LNCAP (cell line): Measurements from ENCODE around the gene ANKS4B.

Experiments
- TF ChIP-seq, protein P1 (sequence below): fragments of 450-650 bp; IDR thresholded peaks from 2 replicates; pipeline ENCODE4 v1.5.1; 2017; ENCODE audit warnings: mild to moderate bottlenecking

ANKS4B gene

DNA sequence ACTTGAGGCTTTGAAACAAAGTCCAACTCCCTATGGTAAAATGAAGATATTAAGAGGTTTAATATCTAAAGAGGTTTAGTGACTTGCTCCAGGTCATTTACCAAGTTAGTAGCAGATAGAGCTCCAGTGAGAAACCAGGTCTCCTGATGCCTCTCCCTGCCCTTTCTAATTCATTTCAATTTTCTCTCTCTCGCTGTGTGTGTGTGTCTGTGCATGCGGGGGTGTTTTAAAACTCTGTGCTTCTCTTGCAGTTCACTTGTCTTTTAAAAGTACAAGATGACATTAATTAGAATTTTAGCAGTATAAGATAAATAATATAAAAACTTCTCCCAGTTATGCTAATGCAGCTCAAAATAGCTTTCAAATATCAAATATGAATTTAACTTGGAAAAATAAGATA lies 13.9 kb upstream of the ANKS4B start:
- TF ChIP-seq, protein P1, sequence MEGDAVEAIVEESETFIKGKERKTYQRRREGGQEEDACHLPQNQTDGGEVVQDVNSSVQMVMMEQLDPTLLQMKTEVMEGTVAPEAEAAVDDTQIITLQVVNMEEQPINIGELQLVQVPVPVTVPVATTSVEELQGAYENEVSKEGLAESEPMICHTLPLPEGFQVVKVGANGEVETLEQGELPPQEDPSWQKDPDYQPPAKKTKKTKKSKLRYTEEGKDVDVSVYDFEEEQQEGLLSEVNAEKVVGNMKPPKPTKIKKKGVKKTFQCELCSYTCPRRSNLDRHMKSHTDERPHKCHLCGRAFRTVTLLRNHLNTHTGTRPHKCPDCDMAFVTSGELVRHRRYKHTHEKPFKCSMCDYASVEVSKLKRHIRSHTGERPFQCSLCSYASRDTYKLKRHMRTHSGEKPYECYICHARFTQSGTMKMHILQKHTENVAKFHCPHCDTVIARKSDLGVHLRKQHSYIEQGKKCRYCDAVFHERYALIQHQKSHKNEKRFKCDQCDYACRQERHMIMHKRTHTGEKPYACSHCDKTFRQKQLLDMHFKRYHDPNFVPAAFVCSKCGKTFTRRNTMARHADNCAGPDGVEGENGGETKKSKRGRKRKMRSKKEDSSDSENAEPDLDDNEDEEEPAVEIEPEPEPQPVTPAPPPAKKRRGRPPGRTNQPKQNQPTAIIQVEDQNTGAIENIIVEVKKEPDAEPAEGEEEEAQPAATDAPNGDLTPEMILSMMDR: no peak

GRCh38 chr16:21222495-21223337 lies 10.8 kb upstream of the ANKS4B start:
- TF ChIP-seq, protein P1: no peak

- TF ChIP-seq, protein P1: no peak
These were observed 9.7 kb upstream of the ANKS4B start for GRCh38 chr16:21223787-21224186.

GRCh38 chr16:21224800-21225199 lies 8.7 kb upstream of the ANKS4B start:
- TF ChIP-seq, protein P1: no peak

DNA sequence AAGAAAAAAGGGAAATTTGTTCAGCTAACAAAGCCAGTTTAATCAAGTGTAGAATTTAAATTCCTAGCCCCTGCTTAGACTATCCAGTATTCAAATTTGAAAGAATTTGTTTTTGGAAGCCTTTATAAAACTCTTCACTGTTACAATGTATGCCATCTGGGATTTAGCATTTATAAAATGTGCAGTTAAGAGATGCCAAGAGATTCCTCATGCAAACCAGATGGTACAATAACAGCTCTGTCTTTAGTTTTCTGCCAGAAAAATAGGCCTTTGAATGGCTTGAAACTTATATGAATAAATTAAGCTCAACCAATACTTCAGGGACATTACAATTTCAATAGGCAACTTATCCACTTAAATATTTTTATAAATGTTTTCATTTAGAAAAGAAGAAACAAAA lies 6.8 kb upstream of the ANKS4B start:
- TF ChIP-seq, protein P1: no peak

DNA sequence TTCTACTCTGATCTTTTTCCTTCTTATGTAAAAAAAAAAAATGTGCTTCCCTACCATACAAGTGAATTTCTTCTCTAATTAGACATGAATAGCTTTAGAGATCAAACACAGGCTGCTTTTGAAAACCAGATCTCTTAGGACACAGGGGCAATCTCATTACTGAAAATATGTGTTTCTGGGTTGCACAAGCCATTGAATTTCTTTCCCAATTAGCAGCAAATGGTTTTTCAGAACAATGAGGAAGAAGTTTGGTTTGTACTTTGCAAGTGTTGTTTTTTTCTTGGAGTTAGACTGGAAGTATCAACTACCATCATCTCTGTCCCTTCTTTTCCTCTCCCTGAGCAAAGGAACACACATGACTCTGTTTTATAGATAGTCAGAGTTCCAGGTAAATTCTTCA lies 5.6 kb upstream of the ANKS4B start:
- TF ChIP-seq, protein P1: no peak

- TF ChIP-seq, protein P1: no peak
These were observed 5.1 kb upstream of the ANKS4B start for GRCh38 chr16:21228361-21228872.
